ENCODE data around the gene SERPINB6.

Gene SERPINB6

DNA sequence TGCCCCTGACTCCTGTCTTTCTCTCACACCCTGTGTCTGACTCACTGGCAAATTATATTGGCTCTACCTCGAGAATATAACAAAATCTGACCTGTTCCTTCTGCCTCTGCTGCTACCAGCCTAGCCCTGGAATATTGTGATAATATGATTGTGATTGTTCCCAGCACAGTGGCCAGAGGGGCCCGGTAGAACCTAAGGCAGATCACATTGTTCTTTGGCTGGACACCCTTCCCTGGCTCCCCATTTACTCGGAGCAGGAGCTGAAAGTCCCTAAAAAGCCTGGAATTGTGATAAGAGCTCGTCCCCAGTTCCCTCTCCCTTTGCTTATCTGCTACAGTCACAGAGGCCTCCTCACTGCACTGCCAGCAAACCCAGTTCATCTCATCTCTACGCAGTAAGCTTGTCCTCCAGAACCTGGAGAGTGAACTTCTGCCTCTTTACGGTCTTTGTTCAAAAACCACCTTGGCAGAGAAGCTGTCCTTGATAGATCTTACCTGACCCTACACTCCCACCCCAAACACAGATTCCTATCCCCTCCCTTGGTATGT is 21.8 kb downstream of the SERPINB6 start:
- TF ChIP-seq, protein P1, sequence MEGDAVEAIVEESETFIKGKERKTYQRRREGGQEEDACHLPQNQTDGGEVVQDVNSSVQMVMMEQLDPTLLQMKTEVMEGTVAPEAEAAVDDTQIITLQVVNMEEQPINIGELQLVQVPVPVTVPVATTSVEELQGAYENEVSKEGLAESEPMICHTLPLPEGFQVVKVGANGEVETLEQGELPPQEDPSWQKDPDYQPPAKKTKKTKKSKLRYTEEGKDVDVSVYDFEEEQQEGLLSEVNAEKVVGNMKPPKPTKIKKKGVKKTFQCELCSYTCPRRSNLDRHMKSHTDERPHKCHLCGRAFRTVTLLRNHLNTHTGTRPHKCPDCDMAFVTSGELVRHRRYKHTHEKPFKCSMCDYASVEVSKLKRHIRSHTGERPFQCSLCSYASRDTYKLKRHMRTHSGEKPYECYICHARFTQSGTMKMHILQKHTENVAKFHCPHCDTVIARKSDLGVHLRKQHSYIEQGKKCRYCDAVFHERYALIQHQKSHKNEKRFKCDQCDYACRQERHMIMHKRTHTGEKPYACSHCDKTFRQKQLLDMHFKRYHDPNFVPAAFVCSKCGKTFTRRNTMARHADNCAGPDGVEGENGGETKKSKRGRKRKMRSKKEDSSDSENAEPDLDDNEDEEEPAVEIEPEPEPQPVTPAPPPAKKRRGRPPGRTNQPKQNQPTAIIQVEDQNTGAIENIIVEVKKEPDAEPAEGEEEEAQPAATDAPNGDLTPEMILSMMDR (IDR thresholded peaks at IDR 0.05; ENCODE audit: insufficient read depth, low read depth, low read length, missing control alignments): no peak
- H3K4me3 ChIP-seq (ENCODE audit: low read length): no peak overlapping the region
- no peak for DNase-seq (ENCODE audit: low read depth)

DNA sequence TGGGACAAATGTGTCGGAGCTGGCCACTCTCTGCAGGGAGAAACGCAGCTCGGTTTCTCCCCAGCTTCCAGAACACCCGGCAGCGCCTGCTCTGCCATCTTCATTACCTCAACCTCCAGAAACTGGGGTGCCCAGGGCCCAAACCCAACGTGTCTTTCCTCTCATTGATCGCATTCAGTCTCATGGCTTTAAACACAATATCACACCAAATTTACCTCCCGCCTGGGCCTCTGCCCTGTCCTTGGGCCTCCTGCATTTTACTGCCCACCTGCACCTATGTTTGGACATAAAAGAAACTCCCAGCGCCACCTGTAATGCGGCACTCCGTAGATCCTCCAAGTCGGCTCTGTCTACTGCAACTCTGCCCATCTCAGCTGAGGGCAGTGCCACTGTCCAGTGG is 22.2 kb downstream of the SERPINB6 start:
- H3K4me3 ChIP-seq (ENCODE audit: low read length): no peak overlapping the region
- TF ChIP-seq, protein P1 (IDR thresholded peaks at IDR 0.05; ENCODE audit: insufficient read depth, low read depth, low read length, missing control alignments): no peak
- DNase-seq (ENCODE audit: low read depth): no peak

DNA sequence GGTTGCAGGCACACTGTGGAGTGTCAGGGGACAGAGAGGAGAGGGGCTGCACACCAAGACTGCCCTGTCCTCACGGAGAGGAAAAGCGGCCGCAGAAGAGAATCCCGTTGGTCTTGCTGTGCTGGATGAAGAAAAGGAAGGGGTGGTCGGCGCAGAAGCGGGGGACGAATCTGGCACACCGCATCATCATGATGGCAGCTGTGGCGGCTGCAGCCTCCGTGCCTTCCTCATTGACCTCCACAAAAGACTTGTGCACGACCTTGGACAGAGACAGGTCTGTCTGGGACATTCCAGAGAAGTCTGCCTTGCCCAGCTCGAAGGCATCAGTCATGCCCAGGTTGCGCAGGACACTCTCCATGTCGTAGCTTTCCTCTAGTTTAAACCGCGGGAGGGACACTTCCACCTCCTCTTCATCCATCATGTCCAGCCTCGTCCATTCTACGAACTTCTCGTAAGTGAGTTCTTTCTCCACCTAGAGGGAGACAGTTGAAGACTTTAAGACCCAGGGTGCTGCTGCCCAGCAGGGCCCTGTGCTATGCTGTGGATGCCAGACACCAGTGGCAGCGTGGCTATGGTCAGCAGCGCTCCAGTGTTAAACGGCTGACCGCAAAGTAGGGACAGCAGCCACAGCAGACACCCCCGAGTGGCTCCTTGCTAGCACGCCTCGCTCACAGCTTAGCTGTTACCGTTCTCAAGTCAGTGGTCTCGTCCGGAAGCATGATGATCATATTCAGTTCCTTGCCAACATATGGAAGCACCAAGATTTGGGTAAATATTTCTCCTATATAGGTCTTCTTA is 22.9 kb downstream of the SERPINB6 start:
- no peak for DNase-seq (ENCODE audit: low read depth)
- H3K4me3 ChIP-seq (ENCODE audit: low read length): no peak overlapping the region
- TF ChIP-seq, protein P1 (IDR thresholded peaks at IDR 0.05; ENCODE audit: insufficient read depth, low read depth, low read length, missing control alignments): no peak

DNA sequence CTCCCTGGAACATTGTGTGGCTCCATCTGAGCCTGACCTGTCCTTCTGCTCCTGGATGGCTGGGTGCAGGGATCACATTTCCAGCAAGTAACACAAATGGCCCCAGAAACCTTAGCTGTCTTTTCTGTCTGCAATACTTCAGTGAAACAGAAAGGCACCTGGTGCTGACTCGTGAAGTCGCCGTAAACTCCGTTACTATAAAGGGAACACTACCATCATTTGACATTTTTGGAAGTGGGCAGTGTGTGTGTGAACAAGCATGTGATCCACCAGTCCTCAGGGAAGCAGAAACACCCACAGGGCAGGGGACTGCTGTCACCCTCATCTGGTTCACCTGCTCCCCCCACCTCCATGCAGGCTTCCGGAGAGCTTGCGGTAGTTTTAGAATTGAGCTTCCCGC is 23.9 kb downstream of the SERPINB6 start:
- DNase-seq (ENCODE audit: low read depth): no peak
- H3K4me3 ChIP-seq (ENCODE audit: low read length): no peak overlapping the region
- TF ChIP-seq, protein P1 (IDR thresholded peaks at IDR 0.05; ENCODE audit: insufficient read depth, low read depth, low read length, missing control alignments): no peak

DNA sequence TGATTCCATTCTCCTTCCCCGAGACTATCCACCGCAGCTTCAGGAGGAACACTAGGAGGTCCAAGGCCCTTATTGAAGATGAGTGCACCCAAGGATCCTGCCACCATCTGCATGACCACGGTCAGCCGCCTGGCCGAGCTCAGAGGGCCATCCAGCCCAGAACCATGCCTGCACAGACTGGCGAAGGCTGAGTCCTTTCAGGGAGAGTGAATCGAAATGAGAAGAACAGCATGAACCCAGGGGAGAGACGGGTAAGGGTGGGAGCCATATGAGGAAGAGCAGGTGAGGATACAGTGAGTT is 26.3 kb downstream of the SERPINB6 start:
- no peak for DNase-seq (ENCODE audit: low read depth)
- TF ChIP-seq, protein P1 (IDR thresholded peaks at IDR 0.05; ENCODE audit: insufficient read depth, low read depth, low read length, missing control alignments): no peak
- no peak overlapping the region for H3K4me3 ChIP-seq (ENCODE audit: low read length)

DNA sequence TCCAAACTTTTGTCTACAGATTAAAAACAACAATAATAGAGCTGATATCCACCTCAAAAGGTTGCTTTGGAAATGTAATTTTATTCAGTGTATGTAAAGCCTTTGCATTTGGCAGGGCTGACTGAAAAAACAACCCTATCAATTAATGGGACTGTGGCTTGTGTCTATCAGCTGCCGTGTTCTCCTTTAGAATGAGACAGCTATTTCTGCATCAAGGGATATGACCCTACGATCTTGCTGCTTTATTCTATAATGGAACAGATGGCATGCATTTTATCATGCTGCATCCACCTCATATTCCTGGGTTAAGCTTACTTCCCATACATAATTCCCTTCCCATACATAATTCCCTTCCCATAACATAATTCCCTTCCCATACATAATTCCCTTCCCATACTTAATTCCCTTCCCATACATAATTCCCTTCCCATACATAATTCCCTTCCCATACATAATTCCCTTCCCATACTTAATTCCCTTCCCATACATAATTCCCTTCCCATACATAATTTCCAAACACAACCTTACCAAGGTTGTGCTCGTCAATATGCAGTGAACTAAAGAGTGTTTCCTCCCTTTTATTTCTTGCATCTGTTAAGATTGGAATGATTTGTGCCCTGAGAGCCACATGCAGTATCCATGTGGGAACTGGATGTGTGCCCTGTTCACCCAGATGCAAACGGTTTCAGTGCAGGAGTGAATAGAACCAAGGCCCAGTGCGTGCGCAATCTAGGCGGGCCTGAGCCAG is 26.8 kb downstream of the SERPINB6 start:
- TF ChIP-seq, protein P1 (IDR thresholded peaks at IDR 0.05; ENCODE audit: insufficient read depth, low read depth, low read length, missing control alignments): no peak
- H3K4me3 ChIP-seq (ENCODE audit: low read length): no peak overlapping the region
- no peak for DNase-seq (ENCODE audit: low read depth)

All from epithelial cell of esophagus (primary cell).